PC-3 (cell line): ENCODE data around the gene SLC22A6. TPM values are rescaled to one million over a fixed set of nuclear protein-coding genes. Genes with fewer than 3 reads are reported as not detected.

Experiments
- ATAC-seq: fragments of 200-7000 bp; cut with Tn5 transposase; 2 replicates; pipeline ENCODE4 v1.9.1; 2020; ENCODE audit warnings: mild to moderate bottlenecking, moderate library complexity
- BruUV-seq: library from RNA; stranded (reverse); fragments of 400-500 nt; replicated peaks from 2 replicates; lab custom pipeline; 2021; lab: Mats Ljungman, UMichigan
- CTCF ChIA-PET: fragments of 300-600 bp; sonication (Branson Sonifier 250); formaldehyde crosslinking; loops from one replicate; lab custom pipeline; 2022; ENCODE audit warnings: antibody characterized with exemption; lab: Charles Lee
- POLR2A ChIA-PET: fragments of 300-600 bp; sonication (Branson Sonifier 250); formaldehyde crosslinking; loops from one replicate; lab custom pipeline; 2022; ENCODE audit warnings: antibody characterized with exemption; ENCODE audit not compliant: unreplicated experiment; lab: Charles Lee
- DNase-seq: peaks from one replicate; pipeline ENCODE4 v3.0.0-alpha.2; 2015
- H2AFZ ChIP-seq: fragments of 300-600 bp; sonication (generic); 2 replicates; pipeline ENCODE4 v1.6.0; 2016; ENCODE audit warnings: antibody characterized with exemption, low read length
- H3F3A ChIP-seq: fragments of 300-600 bp; sonication (generic); one replicate; pipeline ENCODE4 v1.6.0; 2017; ENCODE audit warnings: antibody characterized with exemption, low read length, control low read depth, mild to moderate bottlenecking; ENCODE audit not compliant: unreplicated experiment
- H3K27ac ChIP-seq: fragments of 300-600 bp; sonication (generic); 2 replicates; pipeline ENCODE4 v1.5.1; 2016; ENCODE audit warnings: mild to moderate bottlenecking, low read length
- H3K27me3 ChIP-seq: fragments of 300-600 bp; sonication (generic); 2 replicates; pipeline ENCODE4 v1.6.1; 2016; ENCODE audit warnings: low read length, mixed read lengths
- H3K36me3 ChIP-seq: fragments of 300-600 bp; sonication (generic); 2 replicates; pipeline ENCODE4 v1.6.1; 2016; ENCODE audit warnings: low read depth, mixed run types, low read length, mixed read lengths
- H3K4me1 ChIP-seq: fragments of 300-600 bp; sonication (generic); 2 replicates; pipeline ENCODE4 v1.5.1; 2016; ENCODE audit warnings: low read length; ENCODE audit not compliant: insufficient read depth
- H3K4me2 ChIP-seq: fragments of 300-600 bp; sonication (generic); 2 replicates; pipeline ENCODE4 v1.6.0; 2016; ENCODE audit warnings: low read length
- H3K4me3 ChIP-seq: fragments of 300-600 bp; sonication (generic); 2 replicates; pipeline ENCODE4 v1.5.1; 2016; ENCODE audit warnings: mild to moderate bottlenecking, low read length, mixed read lengths
- H3K79me2 ChIP-seq: fragments of 300-600 bp; sonication (generic); 2 replicates; pipeline ENCODE4 v1.6.1; 2017; ENCODE audit warnings: low read length, mixed read lengths
- H3K9ac ChIP-seq: fragments of 300-600 bp; sonication (generic); 2 replicates; pipeline ENCODE4 v1.6.0; 2016; ENCODE audit warnings: mild to moderate bottlenecking, low read length
- H3K9me2 ChIP-seq: fragments of 300-600 bp; sonication (generic); replicated peaks from 2 replicates; pipeline ENCODE4 v1.6.1; 2016; ENCODE audit warnings: mixed run types, low read length, mixed read lengths
- H3K9me3 ChIP-seq: fragments of 300-600 bp; sonication (generic); 2 replicates; pipeline ENCODE4 v1.6.1; 2016; ENCODE audit warnings: low read length, mixed read lengths
- H4K20me1 ChIP-seq: fragments of 300-600 bp; sonication (generic); 2 replicates; pipeline ENCODE4 v1.6.1; 2016; ENCODE audit warnings: low read length, mixed read lengths
- CTCF ChIP-seq: fragments of 300-600 bp; sonication (generic); conservative IDR thresholded peaks from 2 replicates; pipeline ENCODE4 v1.5.1; 2017; ENCODE audit warnings: antibody characterized with exemption, low read depth, mild to moderate bottlenecking, low read length
- EZH2 ChIP-seq: fragments of 300-600 bp; sonication (generic); IDR thresholded peaks from one replicate; pipeline ENCODE4 v1.6.1; 2017; ENCODE audit warnings: antibody characterized with exemption, mild to moderate bottlenecking, low read length; ENCODE audit not compliant: unreplicated experiment
- EZH2phosphoT487 ChIP-seq: fragments of 300-600 bp; sonication (generic); IDR thresholded peaks from 2 replicates; pipeline ENCODE4 v1.6.1; 2018; ENCODE audit warnings: mild to moderate bottlenecking, antibody characterized with exemption, low read length, borderline replicate concordance
- intact Hi-C: fragments of 100-400 bp; cut with micrococcal nuclease; formaldehyde crosslinking; loops from 2 replicates; pipeline ENCODE4 v1.9.0; 2023
- total RNA-seq: library from RNA; depleted of rRNA; stranded (reverse); fragments of >200 nt; gene quantifications from 2 replicates; pipeline ENCODE4 v1.2.3, GENCODE V29; 2014

The SLC22A6 gene
- total RNA-seq, 1 experiment from 2014 or later, result not detected

- Histone ChIP-seq H3K4me3 (no peak overlapping the region), H3F3A (no peaks in the 10 kb centered on the region), H3K79me2 (no peaks in the 10 kb centered on the region), H3K4me1 (no peaks in the 10 kb centered on the region), H3K4me2 (no peak overlapping the region), H2AFZ (no peak overlapping the region), H3K27ac (no peak overlapping the region), H4K20me1 (no peaks in the 10 kb centered on the region), H3K9me3 (no peaks in the 10 kb centered on the region), H3K27me3 (peaks cover 28% of the 10 kb centered on the region), H3K9ac (no peak overlapping the region), H3K36me3 (no peaks in the 10 kb centered on the region), H3K9me2 (no peaks in the 10 kb centered on the region)
- POLR2A ChIA-PET, result no interaction called here
- TF ChIP-seq EZH2, result no peak
- TF ChIP-seq CTCF, result no peak
- no peak for TF ChIP-seq EZH2phosphoT487
- CTCF ChIA-PET, result interaction anchor here (0.7 kb wide), 1 partner anchor 11 kb away, joined by 7 read pairs; no protein-coding TSS in a partner anchor
- no TSS peak for BruUV-seq
- intact Hi-C loops, result no loop called here
- no peak for DNase-seq
- ATAC-seq, result no peak
These were observed 23.7 kb downstream of the SLC22A6 start for GRCh38 chr11:62961017-62961570.

- Histone ChIP-seq H3K9me3 (no peaks in the 10 kb centered on the region), H4K20me1 (no peaks in the 10 kb centered on the region), H3K36me3 (no peaks in the 10 kb centered on the region), H3F3A (no peaks in the 10 kb centered on the region), H3K27ac (no peak overlapping the region), H3K4me2 (no peak overlapping the region), H3K9me2 (no peaks in the 10 kb centered on the region), H3K27me3 (peaks cover 19% of the 10 kb centered on the region), H3K79me2 (no peaks in the 10 kb centered on the region), H2AFZ (no peak overlapping the region), H3K4me3 (no peak overlapping the region), H3K4me1 (no peaks in the 10 kb centered on the region), H3K9ac (no peak overlapping the region)
- ATAC-seq (no peak), DNase-seq (no peak)
- no peak for TF ChIP-seq CTCF
- TF ChIP-seq EZH2, result no peak
- TF ChIP-seq EZH2phosphoT487, result no peak
- BruUV-seq, result no TSS peak
- POLR2A ChIA-PET, result no interaction called here
- CTCF ChIA-PET, result interaction anchor here (0.6 kb wide), 1 partner anchor 15 kb away, joined by 3 read pairs; no protein-coding TSS in a partner anchor
- intact Hi-C loops, result no loop called here
These were observed 25.3 kb downstream of the SLC22A6 start for GRCh38 chr11:62959422-62959980.
